Measurements from ENCODE around the gene BMP7.
"Not testable (repeated sequence)": the region's sequence is repeated elsewhere in the genome, so short reads cannot be mapped to it uniquely, and the experiment has no call there.

DNA sequence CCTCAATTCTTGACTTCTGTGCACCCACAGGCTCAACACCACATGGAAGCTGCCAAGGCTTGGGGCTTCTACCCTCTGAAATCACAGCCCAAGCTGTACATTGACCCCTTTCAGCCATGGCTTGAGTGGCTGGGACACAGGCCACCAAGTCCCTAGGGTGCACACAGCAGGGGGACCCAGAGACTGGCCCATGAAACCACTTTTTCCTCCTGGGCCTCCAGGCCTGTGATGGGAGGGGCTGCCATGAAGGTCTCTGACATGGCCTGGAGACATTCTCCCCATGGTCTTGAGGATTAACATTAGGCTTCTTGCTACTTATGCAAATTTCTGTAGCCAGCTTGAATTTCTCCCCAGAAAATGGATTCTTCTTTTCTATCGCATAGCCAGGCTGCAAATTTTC, 26.7 kb downstream of the BMP7 start:
- not testable (repeated sequence) for TF ChIP-seq POLR2A (IDR thresholded peaks at IDR 0.05)
- TF ChIP-seq, protein P1, sequence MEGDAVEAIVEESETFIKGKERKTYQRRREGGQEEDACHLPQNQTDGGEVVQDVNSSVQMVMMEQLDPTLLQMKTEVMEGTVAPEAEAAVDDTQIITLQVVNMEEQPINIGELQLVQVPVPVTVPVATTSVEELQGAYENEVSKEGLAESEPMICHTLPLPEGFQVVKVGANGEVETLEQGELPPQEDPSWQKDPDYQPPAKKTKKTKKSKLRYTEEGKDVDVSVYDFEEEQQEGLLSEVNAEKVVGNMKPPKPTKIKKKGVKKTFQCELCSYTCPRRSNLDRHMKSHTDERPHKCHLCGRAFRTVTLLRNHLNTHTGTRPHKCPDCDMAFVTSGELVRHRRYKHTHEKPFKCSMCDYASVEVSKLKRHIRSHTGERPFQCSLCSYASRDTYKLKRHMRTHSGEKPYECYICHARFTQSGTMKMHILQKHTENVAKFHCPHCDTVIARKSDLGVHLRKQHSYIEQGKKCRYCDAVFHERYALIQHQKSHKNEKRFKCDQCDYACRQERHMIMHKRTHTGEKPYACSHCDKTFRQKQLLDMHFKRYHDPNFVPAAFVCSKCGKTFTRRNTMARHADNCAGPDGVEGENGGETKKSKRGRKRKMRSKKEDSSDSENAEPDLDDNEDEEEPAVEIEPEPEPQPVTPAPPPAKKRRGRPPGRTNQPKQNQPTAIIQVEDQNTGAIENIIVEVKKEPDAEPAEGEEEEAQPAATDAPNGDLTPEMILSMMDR (IDR thresholded peaks at IDR 0.05 in 8 of 11, conservative IDR thresholded peaks at IDR 0.05 in 3 of 11) = not testable (repeated sequence)

Data from spleen (tissue), 7 donors.